Fibroblast of villous mesenchyme (primary cell): ENCODE data around the gene MYH9. TPM values are rescaled to one million over a fixed set of nuclear protein-coding genes. Genes with fewer than 3 reads are reported as not detected.
"Not testable (repeated sequence)": the region's sequence is repeated elsewhere in the genome, so short reads cannot be mapped to it uniquely, and the experiment has no call there.

Experiments used
- DNase-seq: peaks from one replicate; pipeline ENCODE4 v3.0.0-alpha.2; 2010; ENCODE audit warnings: low read depth
- H3K4me3 ChIP-seq: 2 replicates; pipeline ENCODE4 v1.5.1; 2011; ENCODE audit warnings: low read depth, mild to moderate bottlenecking, low read length
- CTCF ChIP-seq: IDR thresholded peaks from 2 replicates; pipeline ENCODE4 v1.5.1; 2012; ENCODE audit warnings: low read depth, mild to moderate bottlenecking, low read length; ENCODE audit not compliant: insufficient read depth
- total RNA-seq: library from RNA; depleted of rRNA; stranded (reverse); fragments of >200 nt; gene quantifications from 2 replicates; pipeline ENCODE4 v1.2.3, GENCODE V29; 2012

The MYH9 gene
- total RNA-seq, 1 donor = 1,420 TPM

DNA sequence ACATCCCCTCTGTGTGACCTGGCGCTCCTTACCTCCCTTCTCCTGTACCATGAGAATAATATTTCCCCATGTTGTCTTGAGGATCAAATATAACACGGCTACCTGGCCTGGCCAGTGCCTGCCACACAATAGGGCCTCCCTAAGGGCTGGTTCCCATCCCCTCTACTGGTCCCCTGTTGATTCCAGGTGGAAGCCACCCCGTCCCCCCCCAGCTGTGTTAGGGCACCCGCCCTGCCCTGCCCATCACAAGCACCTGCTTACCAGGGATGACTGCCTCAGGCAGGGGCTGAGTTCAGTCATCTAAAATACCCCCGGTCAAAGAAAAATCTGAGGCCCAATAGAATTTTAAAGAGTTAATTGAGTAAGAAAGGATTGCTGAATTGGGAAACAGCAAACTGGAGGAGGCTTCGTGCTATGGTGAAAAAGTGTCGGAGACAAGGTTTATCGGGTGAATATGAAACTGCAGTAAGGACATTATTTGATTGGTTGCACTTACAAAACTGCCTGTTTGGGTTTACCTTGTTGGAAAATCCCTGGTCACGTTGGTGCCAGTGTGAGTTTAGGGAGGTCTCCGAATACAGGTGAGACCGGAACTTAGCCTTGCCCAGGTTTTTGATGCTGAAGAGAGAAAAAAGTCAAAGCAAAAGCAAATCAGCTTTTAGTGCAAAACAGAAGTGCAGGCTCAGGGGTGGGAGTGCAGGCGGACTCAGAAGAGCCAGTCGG, 129.7 kb downstream of the MYH9 start:
- DNase-seq = no peak
- TF ChIP-seq CTCF = no peak
- H3K4me3 ChIP-seq = no peak overlapping the region

- TF ChIP-seq CTCF = no peak
- no peak for DNase-seq
Observed at GRCh38 chr22:36257308-36257707, 130.5 kb downstream of the MYH9 start.

GRCh38 chr22:36256478-36256877, 131.3 kb downstream of the MYH9 start:
- H3K4me3 ChIP-seq = no peak overlapping the region
- no peak for TF ChIP-seq CTCF
- DNase-seq = no peak

More at GRCh38 chr22:36257308-36257707, 130.5 kb downstream of the MYH9 start:
- no peak overlapping the region for H3K4me3 ChIP-seq

- not testable (repeated sequence) for DNase-seq, H3K4me3 ChIP-seq
Observed at GRCh38 chr22:36255572-36255971, 132.2 kb downstream of the MYH9 start.

DNA sequence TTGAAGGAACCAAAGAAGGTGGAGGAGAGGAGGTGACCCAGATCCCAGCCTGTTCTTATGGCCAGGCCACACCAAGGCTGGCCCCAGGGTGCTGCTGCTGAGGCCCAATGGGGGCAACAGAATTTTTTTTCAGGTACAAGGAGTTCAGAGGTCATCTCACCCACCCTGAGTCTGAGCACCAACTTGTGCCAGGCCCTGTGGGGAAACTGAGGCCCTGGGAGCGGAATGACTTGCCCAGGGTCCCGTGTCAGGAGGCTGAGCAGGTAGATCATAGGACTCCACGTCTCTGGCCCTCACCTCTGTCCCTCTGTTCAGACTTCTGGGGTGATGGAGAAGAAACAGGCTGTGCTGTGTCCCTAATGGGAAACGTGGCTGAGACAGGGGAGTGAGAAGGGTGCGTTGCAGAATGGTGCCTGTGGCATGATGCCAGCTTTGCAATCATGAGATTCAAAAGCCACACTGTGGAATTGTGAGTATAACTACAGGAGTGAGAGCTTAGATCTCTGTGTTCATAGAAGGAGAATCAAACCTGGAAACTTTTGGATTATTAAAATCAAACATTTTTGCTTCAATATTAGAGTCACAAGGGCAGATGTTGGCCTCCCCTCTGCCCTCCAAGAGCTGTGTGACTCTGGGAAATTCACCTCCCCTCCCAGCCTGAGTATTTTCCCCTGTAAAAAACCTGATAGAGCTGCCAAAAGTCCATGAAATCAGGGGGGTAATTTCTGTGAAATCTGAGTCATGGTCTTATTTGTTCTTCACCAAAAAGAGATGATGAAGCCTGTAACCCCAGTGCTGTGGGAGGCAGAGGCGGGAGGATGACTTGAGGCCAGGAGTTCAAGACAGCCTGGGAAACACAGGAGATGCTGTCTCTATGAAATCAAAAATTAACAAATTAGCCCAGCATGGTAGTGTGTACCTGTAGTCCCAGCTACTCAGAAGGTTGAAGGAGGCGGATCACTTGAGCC, 134.0 kb downstream of the MYH9 start:
- peak overlapping the region; percentile 68 for H3K4me3 ChIP-seq
- no peak for TF ChIP-seq CTCF
- DNase-seq = peak; percentile 46

DNA sequence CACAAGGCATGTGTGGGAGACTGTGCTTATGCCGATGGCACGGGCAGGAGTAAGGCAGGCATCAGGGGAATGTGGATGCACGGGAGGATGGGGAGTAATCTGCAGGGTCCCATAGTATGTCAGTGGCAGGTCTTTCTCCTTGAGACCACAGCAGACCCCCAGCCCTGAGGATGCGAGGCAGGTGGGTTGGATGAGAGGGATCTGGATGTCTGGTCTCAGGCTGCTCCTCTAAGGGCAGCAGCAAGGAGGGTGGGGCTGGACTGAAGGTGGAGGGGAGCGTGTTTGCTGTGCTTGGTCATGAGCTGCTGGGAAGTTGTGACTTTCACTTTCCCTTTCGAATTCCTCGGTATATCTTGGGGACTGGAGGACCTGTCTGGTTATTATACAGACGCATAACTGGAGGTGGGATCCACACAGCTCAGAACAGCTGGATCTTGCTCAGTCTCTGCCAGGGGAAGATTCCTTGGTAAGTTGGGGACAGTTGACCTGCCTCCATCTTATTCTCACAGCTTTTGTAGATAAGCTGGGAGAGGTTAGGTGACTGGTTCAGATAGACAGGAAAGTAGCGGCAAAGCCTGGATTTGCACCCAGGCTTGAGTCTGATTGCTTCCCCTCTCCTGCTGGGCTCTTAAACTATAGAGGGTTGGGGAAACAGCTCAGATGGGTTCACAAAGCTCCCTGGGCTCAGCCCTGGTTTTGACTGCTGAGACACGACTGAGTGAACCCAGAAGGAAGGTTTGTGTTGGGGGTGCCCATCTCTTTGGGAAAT, 134.8 kb downstream of the MYH9 start, which contains the start of gene APOL1:
Gene APOL1 (plus strand): TSS at position 380 of the 769 bp plus-strand sequence. CDS start 1,823 bp downstream, outside the sequence.
- DNase-seq = peak; percentile 81
- peak within 1 kb of the TSS; percentile 68 for H3K4me3 ChIP-seq
- no peak for TF ChIP-seq CTCF

DNA sequence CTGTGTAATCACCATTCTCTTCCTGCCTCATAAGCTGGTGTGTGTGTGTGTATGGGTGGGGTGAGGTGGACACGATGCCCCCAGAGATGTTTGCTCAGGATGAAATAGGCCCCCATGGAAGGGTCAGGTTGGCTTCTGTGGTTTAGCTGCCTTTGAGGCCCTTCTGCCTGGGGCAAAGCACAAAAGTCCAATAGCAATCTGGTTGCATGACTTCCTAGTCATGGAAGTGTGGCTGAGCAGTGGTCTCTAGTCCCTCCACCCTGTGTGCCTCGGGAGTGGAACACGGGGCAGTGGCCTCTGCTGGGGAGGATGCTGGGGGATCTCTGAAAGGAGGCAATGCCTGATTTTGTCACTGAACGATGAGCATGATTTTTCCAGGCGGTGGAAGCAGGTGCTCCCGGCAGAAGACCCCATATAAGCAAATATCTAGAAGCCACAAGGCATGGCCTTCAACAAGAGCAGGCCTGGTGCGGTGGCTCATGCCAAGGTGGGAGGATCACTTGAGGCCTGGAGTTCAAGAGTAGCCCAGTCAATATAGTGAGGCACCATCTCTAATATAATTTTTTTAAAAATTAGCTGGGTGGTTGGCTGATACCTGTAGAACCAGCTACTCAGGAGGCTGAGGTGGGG, 135.7 kb downstream of the MYH9 start:
- H3K4me3 ChIP-seq, DNase-seq: not testable (repeated sequence)

GRCh38 chr22:36250292-36250960, 137.3 kb downstream of the MYH9 start:
- DNase-seq, H3K4me3 ChIP-seq: not testable (repeated sequence)
